WTC11 (cell line): Measurements from ENCODE around the gene SMIM17. TPM values are rescaled to one million over a fixed set of nuclear protein-coding genes. Genes with fewer than 3 reads are reported as not detected.

ENCODE experiments used
- ATF1 ChIP-seq: sonication (generic); formaldehyde crosslinking; IDR thresholded peaks from 2 replicates; pipeline ENCODE4 v1.8.1; 2023; ENCODE audit warnings: mild to moderate bottlenecking, moderate library complexity, missing genetic modification reagents
- EMX1 ChIP-seq: fragments of 250-450 bp; sonication (Bioruptor Pico); IDR thresholded peaks from 2 replicates; pipeline ENCODE4 v1.8.0; 2021; ENCODE audit warnings: mild to moderate bottlenecking
- ESRRA ChIP-seq: sonication (generic); formaldehyde crosslinking; IDR thresholded peaks from 2 replicates; pipeline ENCODE4 v1.8.1; 2022; ENCODE audit warnings: mild to moderate bottlenecking, missing genetic modification reagents, borderline replicate concordance
- ETV6 ChIP-seq: sonication (generic); formaldehyde crosslinking; IDR thresholded peaks from 2 replicates; pipeline ENCODE4 v1.8.1; 2022; ENCODE audit warnings: mild to moderate bottlenecking, missing genetic modification reagents
- FOXP1 ChIP-seq: sonication (generic); formaldehyde crosslinking; IDR thresholded peaks from 2 replicates; pipeline ENCODE4 v1.8.0; 2022; ENCODE audit warnings: missing genetic modification reagents, mild to moderate bottlenecking, moderate library complexity, borderline replicate concordance
- IRF2 ChIP-seq: sonication (generic); formaldehyde crosslinking; IDR thresholded peaks from 2 replicates; pipeline ENCODE4 v1.8.0; 2022; ENCODE audit warnings: low read depth, missing genetic modification reagents, borderline replicate concordance
- KAT7 ChIP-seq: sonication (generic); formaldehyde crosslinking; IDR thresholded peaks from 2 replicates; pipeline ENCODE4 v1.8.1; 2023; ENCODE audit warnings: missing genetic modification reagents, mild to moderate bottlenecking, borderline replicate concordance
- MXD4 ChIP-seq: fragments of 250-450 bp; sonication (Bioruptor Pico); IDR thresholded peaks from 2 replicates; pipeline ENCODE4 v1.8.0; 2021; ENCODE audit warnings: mild to moderate bottlenecking, moderate library complexity, borderline replicate concordance
- NFATC4 ChIP-seq: fragments of 250-450 bp; sonication (Bioruptor Pico); IDR thresholded peaks from 2 replicates; pipeline ENCODE4 v1.9.0; 2021; ENCODE audit warnings: mild to moderate bottlenecking
- PRRX2 ChIP-seq: fragments of 250-450 bp; sonication (Bioruptor Pico); IDR thresholded peaks from 2 replicates; pipeline ENCODE4 v1.8.0; 2021; ENCODE audit warnings: mild to moderate bottlenecking
- RELA ChIP-seq: sonication (generic); formaldehyde crosslinking; IDR thresholded peaks from 2 replicates; pipeline ENCODE4 v1.8.1; 2022; ENCODE audit warnings: missing genetic modification reagents, mild to moderate bottlenecking, borderline replicate concordance
- SMAD4 ChIP-seq: sonication (generic); formaldehyde crosslinking; IDR thresholded peaks from 2 replicates; pipeline ENCODE4 v1.8.0; 2022; ENCODE audit warnings: mild to moderate bottlenecking, missing genetic modification reagents
- SOX15 ChIP-seq: fragments of 250-450 bp; sonication (Bioruptor Pico); IDR thresholded peaks from 2 replicates; pipeline ENCODE4 v1.9.0; 2021; ENCODE audit warnings: mild to moderate bottlenecking
- SP1 ChIP-seq: sonication (generic); formaldehyde crosslinking; conservative IDR thresholded peaks from 2 replicates; pipeline ENCODE4 v1.8.1; 2022; ENCODE audit warnings: missing genetic modification reagents
- TEAD1 ChIP-seq: sonication (generic); formaldehyde crosslinking; IDR thresholded peaks from 2 replicates; pipeline ENCODE4 v1.8.0; 2022; ENCODE audit warnings: mild to moderate bottlenecking, missing genetic modification reagents
- TEAD4 ChIP-seq: sonication (generic); formaldehyde crosslinking; IDR thresholded peaks from 2 replicates; pipeline ENCODE4 v1.8.0; 2022; ENCODE audit warnings: mild to moderate bottlenecking, missing genetic modification reagents
- ZBTB43 ChIP-seq: sonication (generic); formaldehyde crosslinking; IDR thresholded peaks from 2 replicates; pipeline ENCODE4 v1.8.1; 2023; ENCODE audit warnings: mild to moderate bottlenecking, missing genetic modification reagents
- ZNF219 ChIP-seq: sonication (generic); formaldehyde crosslinking; IDR thresholded peaks from 2 replicates; pipeline ENCODE4 v1.8.0; 2023; ENCODE audit warnings: missing genetic modification reagents, mild to moderate bottlenecking, borderline replicate concordance
- ZNF317 ChIP-seq: sonication (generic); formaldehyde crosslinking; IDR thresholded peaks from 2 replicates; pipeline ENCODE4 v1.8.1; 2023; ENCODE audit warnings: low read depth, mild to moderate bottlenecking, moderate library complexity, missing genetic modification reagents, borderline replicate concordance
- total RNA-seq: library from RNA; stranded (reverse); gene quantifications from 3 replicates; pipeline ENCODE4 v1.2.3, GENCODE V29; 2021
- TF ChIP-seq, protein P1 (sequence below): sonication (generic); formaldehyde crosslinking; IDR thresholded peaks from 2 replicates; pipeline ENCODE4 v1.8.0; 2022; ENCODE audit warnings: mild to moderate bottlenecking, missing genetic modification reagents
- TF ChIP-seq, protein P2 (sequence below): sonication (generic); formaldehyde crosslinking; IDR thresholded peaks from 2 replicates; pipeline ENCODE4 v1.8.1; 2023; ENCODE audit warnings: mild to moderate bottlenecking, missing genetic modification reagents, borderline replicate concordance
- TF ChIP-seq, protein P3 (sequence below): sonication (generic); formaldehyde crosslinking; IDR thresholded peaks from 2 replicates; pipeline ENCODE4 v1.8.0; 2023; ENCODE audit warnings: missing genetic modification reagents, mild to moderate bottlenecking, borderline replicate concordance
- TF ChIP-seq, protein P4 (sequence below): sonication (generic); formaldehyde crosslinking; IDR thresholded peaks from 2 replicates; pipeline ENCODE4 v1.8.1; 2023; ENCODE audit warnings: mild to moderate bottlenecking, moderate library complexity, missing genetic modification reagents
- TF ChIP-seq, protein P5 (sequence below): sonication (generic); formaldehyde crosslinking; IDR thresholded peaks from 2 replicates; pipeline ENCODE4 v1.8.1; 2022; ENCODE audit warnings: low read depth, missing genetic modification reagents, borderline replicate concordance
- TF ChIP-seq, protein P6 (sequence below): fragments of 250-450 bp; sonication (Bioruptor Pico); IDR thresholded peaks from 2 replicates; pipeline ENCODE4 v2.1.2; 2022; ENCODE audit warnings: mild to moderate bottlenecking, moderate library complexity

SMIM17 gene
- total RNA-seq, 1 experiment from 2014 or later: 0.15 TPM

- TF ChIP-seq PRRX2 (CRISPR knock-in tag) (0 out of 2 replicates have a peak, but pooled peaks have one; percentile 52), TEAD4 (CRISPR knock-in tag) (peak; percentile 99), EMX1 (CRISPR knock-in tag) (no peak), ZNF317 (CRISPR knock-in tag) (peak; percentile 87), RELA (CRISPR knock-in tag) (peak; percentile 99), ATF1 (CRISPR knock-in tag) (peak; percentile 98), SP1 (CRISPR knock-in tag) (peak; percentile 52), SMAD4 (CRISPR knock-in tag) (peak; percentile 99), FOXP1 (CRISPR knock-in tag) (peak; percentile 99), ETV6 (CRISPR knock-in tag) (peak; percentile 99), ESRRA (CRISPR knock-in tag) (peak; percentile 99), NFATC4 (CRISPR knock-in tag) (no peak), TEAD1 (CRISPR knock-in tag) (peak; percentile 99), ZNF219 (CRISPR knock-in tag) (peak; percentile 99), SOX15 (no peak), ZBTB43 (CRISPR knock-in tag) (peak; percentile 98), MXD4 (no peak), KAT7 (CRISPR knock-in tag) (peak; percentile 100), IRF2 (peak; percentile 94; the same call in 1 of the 2 replicates)
- TF ChIP-seq, protein P1, sequence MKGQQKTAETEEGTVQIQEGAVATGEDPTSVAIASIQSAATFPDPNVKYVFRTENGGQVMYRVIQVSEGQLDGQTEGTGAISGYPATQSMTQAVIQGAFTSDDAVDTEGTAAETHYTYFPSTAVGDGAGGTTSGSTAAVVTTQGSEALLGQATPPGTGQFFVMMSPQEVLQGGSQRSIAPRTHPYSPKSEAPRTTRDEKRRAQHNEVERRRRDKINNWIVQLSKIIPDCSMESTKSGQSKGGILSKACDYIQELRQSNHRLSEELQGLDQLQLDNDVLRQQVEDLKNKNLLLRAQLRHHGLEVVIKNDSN (CRISPR knock-in tag): peak; percentile 94
- TF ChIP-seq, protein P2, sequence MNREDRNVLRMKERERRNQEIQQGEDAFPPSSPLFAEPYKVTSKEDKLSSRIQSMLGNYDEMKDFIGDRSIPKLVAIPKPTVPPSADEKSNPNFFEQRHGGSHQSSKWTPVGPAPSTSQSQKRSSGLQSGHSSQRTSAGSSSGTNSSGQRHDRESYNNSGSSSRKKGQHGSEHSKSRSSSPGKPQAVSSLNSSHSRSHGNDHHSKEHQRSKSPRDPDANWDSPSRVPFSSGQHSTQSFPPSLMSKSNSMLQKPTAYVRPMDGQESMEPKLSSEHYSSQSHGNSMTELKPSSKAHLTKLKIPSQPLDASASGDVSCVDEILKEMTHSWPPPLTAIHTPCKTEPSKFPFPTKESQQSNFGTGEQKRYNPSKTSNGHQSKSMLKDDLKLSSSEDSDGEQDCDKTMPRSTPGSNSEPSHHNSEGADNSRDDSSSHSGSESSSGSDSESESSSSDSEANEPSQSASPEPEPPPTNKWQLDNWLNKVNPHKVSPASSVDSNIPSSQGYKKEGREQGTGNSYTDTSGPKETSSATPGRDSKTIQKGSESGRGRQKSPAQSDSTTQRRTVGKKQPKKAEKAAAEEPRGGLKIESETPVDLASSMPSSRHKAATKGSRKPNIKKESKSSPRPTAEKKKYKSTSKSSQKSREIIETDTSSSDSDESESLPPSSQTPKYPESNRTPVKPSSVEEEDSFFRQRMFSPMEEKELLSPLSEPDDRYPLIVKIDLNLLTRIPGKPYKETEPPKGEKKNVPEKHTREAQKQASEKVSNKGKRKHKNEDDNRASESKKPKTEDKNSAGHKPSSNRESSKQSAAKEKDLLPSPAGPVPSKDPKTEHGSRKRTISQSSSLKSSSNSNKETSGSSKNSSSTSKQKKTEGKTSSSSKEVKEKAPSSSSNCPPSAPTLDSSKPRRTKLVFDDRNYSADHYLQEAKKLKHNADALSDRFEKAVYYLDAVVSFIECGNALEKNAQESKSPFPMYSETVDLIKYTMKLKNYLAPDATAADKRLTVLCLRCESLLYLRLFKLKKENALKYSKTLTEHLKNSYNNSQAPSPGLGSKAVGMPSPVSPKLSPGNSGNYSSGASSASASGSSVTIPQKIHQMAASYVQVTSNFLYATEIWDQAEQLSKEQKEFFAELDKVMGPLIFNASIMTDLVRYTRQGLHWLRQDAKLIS (CRISPR knock-in tag): peak; percentile 91; the same call in 1 of the 2 replicates
- TF ChIP-seq, protein P3, sequence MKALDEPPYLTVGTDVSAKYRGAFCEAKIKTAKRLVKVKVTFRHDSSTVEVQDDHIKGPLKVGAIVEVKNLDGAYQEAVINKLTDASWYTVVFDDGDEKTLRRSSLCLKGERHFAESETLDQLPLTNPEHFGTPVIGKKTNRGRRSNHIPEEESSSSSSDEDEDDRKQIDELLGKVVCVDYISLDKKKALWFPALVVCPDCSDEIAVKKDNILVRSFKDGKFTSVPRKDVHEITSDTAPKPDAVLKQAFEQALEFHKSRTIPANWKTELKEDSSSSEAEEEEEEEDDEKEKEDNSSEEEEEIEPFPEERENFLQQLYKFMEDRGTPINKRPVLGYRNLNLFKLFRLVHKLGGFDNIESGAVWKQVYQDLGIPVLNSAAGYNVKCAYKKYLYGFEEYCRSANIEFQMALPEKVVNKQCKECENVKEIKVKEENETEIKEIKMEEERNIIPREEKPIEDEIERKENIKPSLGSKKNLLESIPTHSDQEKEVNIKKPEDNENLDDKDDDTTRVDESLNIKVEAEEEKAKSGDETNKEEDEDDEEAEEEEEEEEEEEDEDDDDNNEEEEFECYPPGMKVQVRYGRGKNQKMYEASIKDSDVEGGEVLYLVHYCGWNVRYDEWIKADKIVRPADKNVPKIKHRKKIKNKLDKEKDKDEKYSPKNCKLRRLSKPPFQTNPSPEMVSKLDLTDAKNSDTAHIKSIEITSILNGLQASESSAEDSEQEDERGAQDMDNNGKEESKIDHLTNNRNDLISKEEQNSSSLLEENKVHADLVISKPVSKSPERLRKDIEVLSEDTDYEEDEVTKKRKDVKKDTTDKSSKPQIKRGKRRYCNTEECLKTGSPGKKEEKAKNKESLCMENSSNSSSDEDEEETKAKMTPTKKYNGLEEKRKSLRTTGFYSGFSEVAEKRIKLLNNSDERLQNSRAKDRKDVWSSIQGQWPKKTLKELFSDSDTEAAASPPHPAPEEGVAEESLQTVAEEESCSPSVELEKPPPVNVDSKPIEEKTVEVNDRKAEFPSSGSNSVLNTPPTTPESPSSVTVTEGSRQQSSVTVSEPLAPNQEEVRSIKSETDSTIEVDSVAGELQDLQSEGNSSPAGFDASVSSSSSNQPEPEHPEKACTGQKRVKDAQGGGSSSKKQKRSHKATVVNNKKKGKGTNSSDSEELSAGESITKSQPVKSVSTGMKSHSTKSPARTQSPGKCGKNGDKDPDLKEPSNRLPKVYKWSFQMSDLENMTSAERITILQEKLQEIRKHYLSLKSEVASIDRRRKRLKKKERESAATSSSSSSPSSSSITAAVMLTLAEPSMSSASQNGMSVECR (CRISPR knock-in tag): peak; percentile 100
- TF ChIP-seq, protein P4, sequence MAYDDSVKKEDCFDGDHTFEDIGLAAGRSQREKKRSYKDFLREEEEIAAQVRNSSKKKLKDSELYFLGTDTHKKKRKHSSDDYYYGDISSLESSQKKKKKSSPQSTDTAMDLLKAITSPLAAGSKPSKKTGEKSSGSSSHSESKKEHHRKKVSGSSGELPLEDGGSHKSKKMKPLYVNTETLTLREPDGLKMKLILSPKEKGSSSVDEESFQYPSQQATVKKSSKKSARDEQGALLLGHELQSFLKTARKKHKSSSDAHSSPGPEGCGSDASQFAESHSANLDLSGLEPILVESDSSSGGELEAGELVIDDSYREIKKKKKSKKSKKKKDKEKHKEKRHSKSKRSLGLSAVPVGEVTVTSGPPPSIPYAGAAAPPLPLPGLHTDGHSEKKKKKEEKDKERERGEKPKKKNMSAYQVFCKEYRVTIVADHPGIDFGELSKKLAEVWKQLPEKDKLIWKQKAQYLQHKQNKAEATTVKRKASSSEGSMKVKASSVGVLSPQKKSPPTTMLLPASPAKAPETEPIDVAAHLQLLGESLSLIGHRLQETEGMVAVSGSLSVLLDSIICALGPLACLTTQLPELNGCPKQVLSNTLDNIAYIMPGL (CRISPR knock-in tag): peak; percentile 77
- TF ChIP-seq, protein P5, sequence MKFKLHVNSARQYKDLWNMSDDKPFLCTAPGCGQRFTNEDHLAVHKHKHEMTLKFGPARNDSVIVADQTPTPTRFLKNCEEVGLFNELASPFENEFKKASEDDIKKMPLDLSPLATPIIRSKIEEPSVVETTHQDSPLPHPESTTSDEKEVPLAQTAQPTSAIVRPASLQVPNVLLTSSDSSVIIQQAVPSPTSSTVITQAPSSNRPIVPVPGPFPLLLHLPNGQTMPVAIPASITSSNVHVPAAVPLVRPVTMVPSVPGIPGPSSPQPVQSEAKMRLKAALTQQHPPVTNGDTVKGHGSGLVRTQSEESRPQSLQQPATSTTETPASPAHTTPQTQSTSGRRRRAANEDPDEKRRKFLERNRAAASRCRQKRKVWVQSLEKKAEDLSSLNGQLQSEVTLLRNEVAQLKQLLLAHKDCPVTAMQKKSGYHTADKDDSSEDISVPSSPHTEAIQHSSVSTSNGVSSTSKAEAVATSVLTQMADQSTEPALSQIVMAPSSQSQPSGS: peak; percentile 87
- TF ChIP-seq, protein P6, sequence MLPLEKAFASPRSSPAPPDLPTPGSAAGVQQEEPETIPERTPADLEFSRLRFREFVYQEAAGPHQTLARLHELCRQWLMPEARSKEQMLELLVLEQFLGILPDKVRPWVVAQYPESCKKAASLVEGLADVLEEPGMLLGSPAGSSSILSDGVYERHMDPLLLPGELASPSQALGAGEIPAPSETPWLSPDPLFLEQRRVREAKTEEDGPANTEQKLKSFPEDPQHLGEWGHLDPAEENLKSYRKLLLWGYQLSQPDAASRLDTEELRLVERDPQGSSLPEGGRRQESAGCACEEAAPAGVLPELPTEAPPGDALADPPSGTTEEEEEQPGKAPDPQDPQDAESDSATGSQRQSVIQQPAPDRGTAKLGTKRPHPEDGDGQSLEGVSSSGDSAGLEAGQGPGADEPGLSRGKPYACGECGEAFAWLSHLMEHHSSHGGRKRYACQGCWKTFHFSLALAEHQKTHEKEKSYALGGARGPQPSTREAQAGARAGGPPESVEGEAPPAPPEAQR (CRISPR knock-in tag): no peak
Observed at GRCh38 chr19:56637976-56638555, 4.9 kb upstream of the SMIM17 start (continued).
